A549 treated with AZD9567 at 1 μM for 4 hours (cell line): ENCODE measurements around the gene GGACT. TPM values are rescaled to one million over a fixed set of nuclear protein-coding genes. Genes with fewer than 3 reads are reported as not detected.

Source experiments
- total RNA-seq: library from RNA; stranded (reverse); fragments of 200-300 nt; extraction: Qiagen RNA extraction; gene quantifications from 5 replicates; pipeline ENCODE4 v1.2.3, GENCODE V29; 2022; ENCODE audit not compliant: insufficient read depth

The GGACT gene
- total RNA-seq = 2.9 to 13.7 TPM (median 4.9 TPM) in 5 replicates

DNA sequence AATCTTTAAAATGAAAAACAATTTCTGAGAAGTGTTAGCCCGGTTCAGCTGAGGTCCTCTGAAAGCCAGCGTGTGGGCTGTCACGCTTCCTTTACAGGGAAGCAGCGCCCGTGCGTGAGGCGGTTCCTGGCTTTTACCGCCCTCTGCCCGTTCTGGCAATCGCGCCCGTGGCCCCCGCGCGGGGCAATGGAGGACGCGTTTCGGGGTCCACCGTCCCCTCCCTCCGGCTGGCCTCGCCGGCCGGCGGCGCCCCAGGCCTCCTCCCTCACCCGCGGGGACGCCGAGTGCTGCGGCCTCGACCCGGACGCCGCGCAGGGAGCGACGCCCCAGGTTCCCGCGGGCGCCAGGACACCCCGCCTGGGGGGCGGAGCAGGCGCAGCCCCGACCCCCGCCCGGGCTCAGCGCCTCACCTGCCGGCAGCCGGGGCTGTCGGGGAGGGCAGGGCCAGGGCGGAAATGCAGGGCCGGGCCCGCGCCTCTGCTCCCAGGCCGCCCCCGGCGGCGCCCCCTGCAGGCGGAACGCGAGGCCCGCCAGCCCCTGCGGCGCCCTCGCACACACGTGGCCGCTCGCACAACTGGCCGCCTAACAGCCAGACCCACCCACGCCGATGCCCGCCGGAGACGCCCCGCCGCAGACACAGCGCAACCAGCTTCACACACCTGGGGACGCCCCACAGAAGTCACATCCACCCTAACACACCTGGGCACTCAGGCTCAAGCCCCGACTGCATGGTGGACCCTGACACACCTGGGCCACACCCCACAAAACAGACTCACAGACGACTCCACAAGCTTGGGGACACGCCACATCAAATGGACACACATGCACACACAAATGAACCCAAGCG, at the start of gene GGACT:
GGACT (minus strand) TSS at position 459 of the 847 bp plus-strand sequence. CDS start 56,198 bp downstream, outside the sequence.

Other genes with a start within 250 kb of the GGACT start
- 4.6 to 11.9 TPM (median 10.1 TPM) in 5 replicates for gene TMTC4, start 86.0 kb upstream of the GGACT start, total RNA-seq